H1 (cell line): ENCODE results near the gene FSTL4. TPM values are rescaled to one million over a fixed set of nuclear protein-coding genes. Genes with fewer than 3 reads are reported as not detected.

Experiments
- CTCF ChIA-PET: fragments of 300-600 bp; sonication (Branson Sonifier 250); formaldehyde crosslinking; loops from one replicate; lab custom pipeline; 2021; ENCODE audit not compliant: partially characterized antibody; lab: Charles Lee
- POLR2A ChIA-PET: fragments of 300-600 bp; sonication (Branson Sonifier 250); formaldehyde crosslinking; loops from one replicate; lab custom pipeline; 2021; ENCODE audit warnings: inconsistent platforms; ENCODE audit not compliant: partially characterized antibody; lab: Charles Lee
- DNase-seq, 2 experiments: peaks; one replicate each; pipeline versions ENCODE4 v3.0.0 to v3.0.0-alpha.2; 2010 to 2022; ENCODE audit warnings: low spot score in 2 of 2, low read depth in 1 of 2, mixed read lengths in 1 of 2
- FAIRE-seq: peaks from 2 replicates; lab custom pipeline; 2011; peaks lifted over from hg19 to GRCh38; lab: Jason Lieb, UNC
- H2AFZ ChIP-seq: 2 replicates; pipeline ENCODE4 v1.8.1; 2012; ENCODE audit warnings: low read length, inconsistent platforms
- H2AK5ac ChIP-seq: 2 replicates; pipeline ENCODE4 v1.6.1; 2013; ENCODE audit warnings: low read depth, low read length
- H2BK120ac ChIP-seq: replicated peaks from 2 replicates; pipeline ENCODE3; 2013; ENCODE audit warnings: low read depth, low read length, inconsistent platforms
- H2BK12ac ChIP-seq: 2 replicates; pipeline ENCODE4 v1.6.1; 2013; ENCODE audit warnings: low read depth, low read length
- H2BK15ac ChIP-seq: 2 replicates; pipeline ENCODE4 v1.6.1; 2013; ENCODE audit warnings: low read length
- H2BK20ac ChIP-seq: 2 replicates; pipeline ENCODE4 v1.6.1; 2013; ENCODE audit warnings: low read length
- H2BK5ac ChIP-seq: 2 replicates; pipeline ENCODE4 v1.6.1; 2013; ENCODE audit warnings: low read depth, low read length
- H3K14ac ChIP-seq: 2 replicates; pipeline ENCODE4 v1.6.1; 2013; ENCODE audit warnings: inconsistent platforms; ENCODE audit not compliant: insufficient read length
- H3K18ac ChIP-seq: 2 replicates; pipeline ENCODE4 v1.6.1; 2013; ENCODE audit warnings: low read length; ENCODE audit errors: extremely low read depth
- H3K23ac ChIP-seq: 2 replicates; pipeline ENCODE4 v1.6.1; 2013; ENCODE audit warnings: inconsistent platforms; ENCODE audit not compliant: insufficient read length
- H3K23me2 ChIP-seq: 2 replicates; pipeline ENCODE4 v1.6.1; 2013; ENCODE audit warnings: low read depth, low read length
- H3K27ac ChIP-seq: 2 replicates; pipeline ENCODE4 v1.6.1; 2011; ENCODE audit warnings: low read depth, low read length, inconsistent platforms
- H3K27me3 ChIP-seq, 4 experiments: replicated peaks in 1 of 4; 1 replicate in 1 of 4; 2 replicates in 3 of 4; pipeline versions ENCODE4 v1.6.1 to v1.8.1; 2011 to 2013; ENCODE audit warnings: low read length in 3 of 4, mild to moderate bottlenecking in 3 of 4, inconsistent platforms in 2 of 4, mixed read lengths in 2 of 4, moderate library complexity in 1 of 4; ENCODE audit not compliant: control insufficient read depth in 3 of 4, insufficient read depth in 3 of 4; ENCODE audit errors: extremely low read depth in 1 of 4
- H3K36me3 ChIP-seq, 4 experiments: 2 replicates each; pipeline versions ENCODE4 v1.6.1 to v1.8.1; 2011 to 2013; ENCODE audit warnings: mild to moderate bottlenecking in 4 of 4, low read length in 3 of 4, moderate library complexity in 2 of 4, control low read depth in 1 of 4, inconsistent platforms in 1 of 4; ENCODE audit not compliant: insufficient read depth in 4 of 4, control insufficient read depth in 2 of 4
- H3K4ac ChIP-seq: replicated peaks from 2 replicates; pipeline ENCODE3; 2013; ENCODE audit warnings: low read length, low read depth, mixed read lengths, inconsistent platforms; ENCODE audit not compliant: insufficient read length
- H3K4me1 ChIP-seq, 4 experiments: replicated peaks in 1 of 4; 1 replicate in 1 of 4; 2 replicates in 3 of 4; pipeline versions ENCODE4 v1.6.1 to v1.8.1; 2011 to 2013; ENCODE audit warnings: low read length in 3 of 4, inconsistent platforms in 2 of 4, mixed read lengths in 1 of 4; ENCODE audit not compliant: insufficient read depth in 4 of 4, control insufficient read depth in 3 of 4
- H3K4me2 ChIP-seq, 2 experiments: 2 replicates each; pipeline versions ENCODE4 v1.6.1 to v1.8.1; 2011 to 2013; ENCODE audit warnings: low read depth in 2 of 2, low read length in 2 of 2, control low read depth in 1 of 2, inconsistent platforms in 1 of 2, mild to moderate bottlenecking in 1 of 2; ENCODE audit not compliant: insufficient read depth in 1 of 2
- H3K4me3 ChIP-seq, 4 experiments: fragments of 200-600, 300-600 bp in 1 of 4; sonication (generic), shearing (Covaris generic), sonication (Bioruptor Twin) in 1 of 4; 2 replicates each; pipeline versions ENCODE4 v1.5.1 to v1.8.1; 2011 to 2016; ENCODE audit warnings: low read length in 4 of 4, low read depth in 3 of 4, control low read depth in 2 of 4, inconsistent platforms in 2 of 4, mild to moderate bottlenecking in 2 of 4, mixed read lengths in 1 of 4, moderate library complexity in 1 of 4; ENCODE audit not compliant: insufficient read depth in 2 of 4; ENCODE audit errors: extremely low read depth in 1 of 4
- H3K56ac ChIP-seq: replicated peaks from 2 replicates; pipeline ENCODE3; 2013; ENCODE audit warnings: low read depth, mild to moderate bottlenecking, mixed read lengths, low read length, inconsistent platforms; ENCODE audit not compliant: insufficient read length
- H3K79me1 ChIP-seq: 2 replicates; pipeline ENCODE4 v1.6.1; 2013; ENCODE audit warnings: low read depth, low read length, control low read depth
- H3K79me2 ChIP-seq, 2 experiments: 2 replicates each; pipeline versions ENCODE4 v1.6.1 to v1.8.1; 2012 to 2013; ENCODE audit warnings: low read length in 2 of 2, mild to moderate bottlenecking in 2 of 2, inconsistent platforms in 1 of 2; ENCODE audit not compliant: insufficient read depth in 2 of 2, control insufficient read depth in 1 of 2
- H3K9ac ChIP-seq, 4 experiments: replicated peaks in 1 of 4; 1 replicate in 1 of 4; 2 replicates in 3 of 4; pipeline versions ENCODE4 v1.6.1 to v1.8.1; 2011 to 2013; ENCODE audit warnings: low read depth in 3 of 4, low read length in 3 of 4, control low read depth in 2 of 4, mild to moderate bottlenecking in 2 of 4, moderate library complexity in 2 of 4, inconsistent platforms in 1 of 4; ENCODE audit errors: extremely low read depth in 1 of 4
- H3K9me3 ChIP-seq, 2 experiments: 2 replicates each; pipeline versions ENCODE4 v1.6.1 to v1.8.1; 2012 to 2013; ENCODE audit warnings: mild to moderate bottlenecking in 2 of 2, moderate library complexity in 2 of 2, control low read depth in 1 of 2, inconsistent platforms in 1 of 2, low read depth in 1 of 2, low read length in 1 of 2, mixed read lengths in 1 of 2; ENCODE audit not compliant: insufficient read depth in 2 of 2
- H4K20me1 ChIP-seq, 2 experiments: replicated peaks in 1 of 2; 2 replicates each; pipeline versions ENCODE3 to v1.8.1; 2011 to 2013; ENCODE audit warnings: inconsistent platforms in 2 of 2, low read length in 2 of 2, mild to moderate bottlenecking in 1 of 2; ENCODE audit not compliant: insufficient read depth in 2 of 2, control insufficient read depth in 1 of 2
- H4K5ac ChIP-seq: 2 replicates; pipeline ENCODE4 v1.6.1; 2013; ENCODE audit warnings: low read length, low read depth, mixed read lengths, inconsistent platforms; ENCODE audit not compliant: insufficient read length
- H4K8ac ChIP-seq: 2 replicates; pipeline ENCODE4 v1.8.0; 2013; ENCODE audit warnings: mild to moderate bottlenecking, moderate library complexity, low read length, inconsistent platforms; ENCODE audit not compliant: insufficient read depth; ENCODE audit errors: extremely low read depth
- H4K91ac ChIP-seq: replicated peaks from 2 replicates; pipeline ENCODE3; 2013; ENCODE audit warnings: low read length, mixed read lengths, inconsistent platforms; ENCODE audit not compliant: insufficient read length
- EZH2 ChIP-seq: fragments of 200-600 bp; sonication (generic); IDR thresholded peaks from 2 replicates; pipeline ENCODE4 v1.7.1; 2012; ENCODE audit warnings: low read depth, mild to moderate bottlenecking, moderate library complexity, low read length, inconsistent platforms; ENCODE audit not compliant: severe bottlenecking
- JUND ChIP-seq: IDR thresholded peaks from 2 replicates; pipeline ENCODE4 v1.6.1; 2011; ENCODE audit warnings: mild to moderate bottlenecking, improper control_type of control experiment, low read length
- KDM4A ChIP-seq: IDR thresholded peaks from one replicate; pipeline ENCODE4 v1.7.1; 2012; ENCODE audit warnings: low read depth, mild to moderate bottlenecking, moderate library complexity, low read length, inconsistent platforms; ENCODE audit not compliant: severe bottlenecking
- RAD21 ChIP-seq, 2 experiments: IDR thresholded peaks in 1 of 2; conservative IDR thresholded peaks in 1 of 2; 2 replicates each; pipeline ENCODE4 v1.6.1; 2011; ENCODE audit warnings: low read depth in 2 of 2, low read length in 2 of 2, improper control_type of control experiment in 1 of 2, inconsistent platforms in 1 of 2, mild to moderate bottlenecking in 1 of 2, moderate library complexity in 1 of 2
- RXRA ChIP-seq: IDR thresholded peaks from 2 replicates; pipeline ENCODE4 v1.6.1; 2011; ENCODE audit warnings: low read depth, mild to moderate bottlenecking, low read length, moderate library complexity; ENCODE audit not compliant: insufficient read depth
- WGBS, 2 experiments: shearing (Covaris generic) in 1 of 2; methylation state at CpG; one replicate each; pipeline versions ENCODE4 v1.1.6 to v1.1.7; 2013 to 2015; ENCODE audit warnings: low lambda C conversion rate in 2 of 2, mixed read lengths in 2 of 2, inconsistent platforms in 1 of 2, low coverage in 1 of 2, missing lambda C conversion rate in 1 of 2; ENCODE audit not compliant: insufficient replicate concordance in 2 of 2, insufficient coverage in 1 of 2, insufficient read length in 1 of 2; ENCODE audit errors: extremely low coverage in 1 of 2, missing lambda C conversion rate in 1 of 2; 5-methylcytosine and 5-hydroxymethylcytosine counted together
- polyA plus RNA-seq, 7 experiments: library from polyadenylated mRNA; depleted of rRNA in 3 of 7; stranded (reverse) in 5 of 7; unstranded in 2 of 7; fragments of >200 nt in 5 of 7; fragments of 200-250 nt in 2 of 7; gene quantifications; 1 replicate in 5 of 7; 2 replicates in 1 of 7; 4 replicates in 1 of 7; pipeline versions ENCODE4 v1.2.1 to v1.2.3, GENCODE V29; 2011 to 2013; ENCODE audit warnings: missing spikeins in 2 of 7, mixed read lengths in 2 of 7
- total RNA-seq: library from RNA; stranded (reverse); fragmentation: NEBNext Ultra II Directional; extraction: Animal tissue kit (Norgen Biotek cat#: 25700); gene quantifications from 2 replicates; pipeline ENCODE4 v1.2.1, GENCODE V29; 2021
- TF ChIP-seq, protein P1 (sequence below): IDR thresholded peaks from 2 replicates; pipeline ENCODE4 v1.6.1; 2012; ENCODE audit warnings: inconsistent platforms

FSTL4 gene
- total and polyA plus RNA-seq, 2 of the 8 experiments (the other 6 are each of a cell fraction or from before 2014, with no cell fraction given): 3.1 to 4.1 TPM

- no peaks in the 10 kb centered on the region for H3K36me3 ChIP-seq
- H3K79me1 ChIP-seq: peaks cover 3% of the 10 kb centered on the region; the same call in 1 of the 2 replicates
- H2AK5ac ChIP-seq: no peak overlapping the region
- FAIRE-seq (no peak), DNase-seq (no peak)
- no peaks in the 10 kb centered on the region for H4K20me1 ChIP-seq
- no peaks in the 10 kb centered on the region; a peak in 1 of 7 replicates for H3K27me3 ChIP-seq
- H4K8ac ChIP-seq: no peak overlapping the region
- H3K23me2 ChIP-seq: no peaks in the 10 kb centered on the region
- no peak overlapping the region for H2BK120ac ChIP-seq
- H3K14ac ChIP-seq: no peak overlapping the region
- no peak overlapping the region for H3K27ac ChIP-seq
- ChIA-PET POLR2A (no interaction called here), CTCF (interaction anchor here (1.1 to 2.6 kb wide), 4 partner anchors 27 to 282 kb away, joined by 3 to 6 read pairs (median 4); no protein-coding TSS in a partner anchor)
- no peak overlapping the region for H3K9ac ChIP-seq
- no peaks in the 10 kb centered on the region for H3K79me2 ChIP-seq
- WGBS, 2 experiments: 88% methylated on average over 8 of the region's 8 CpGs; no CpG with 5 or more reads in 1 of the 2 experiments
- no peak overlapping the region for H2BK20ac ChIP-seq
- no peak overlapping the region for H2AFZ ChIP-seq
- H3K4me3 ChIP-seq: no peak overlapping the region
- H3K56ac ChIP-seq: no peak overlapping the region
- no peak overlapping the region for H4K91ac ChIP-seq
- peaks cover 0 to 8% (median under 1%) of the 10 kb centered on the region in 4 experiments; a peak in 3 of 7 replicates for H3K4me1 ChIP-seq
- H2BK12ac ChIP-seq: no peak overlapping the region
- H4K5ac ChIP-seq: no peak overlapping the region
- no peaks in the 10 kb centered on the region for H3K9me3 ChIP-seq
- no peak overlapping the region for H3K18ac ChIP-seq
- TF ChIP-seq RAD21 (IDR thresholded peaks at IDR 0.05 in 1 of 2, conservative IDR thresholded peaks at IDR 0.05 in 1 of 2; ENCODE audit: low read depth in 2 of 2, low read length in 2 of 2) (no peak), EZH2 (no peak), KDM4A (no peak), JUND (no peak), RXRA (no peak)
- TF ChIP-seq, protein P1, sequence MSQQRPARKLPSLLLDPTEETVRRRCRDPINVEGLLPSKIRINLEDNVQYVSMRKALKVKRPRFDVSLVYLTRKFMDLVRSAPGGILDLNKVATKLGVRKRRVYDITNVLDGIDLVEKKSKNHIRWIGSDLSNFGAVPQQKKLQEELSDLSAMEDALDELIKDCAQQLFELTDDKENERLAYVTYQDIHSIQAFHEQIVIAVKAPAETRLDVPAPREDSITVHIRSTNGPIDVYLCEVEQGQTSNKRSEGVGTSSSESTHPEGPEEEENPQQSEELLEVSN: no peak
- H3K23ac ChIP-seq: no peak overlapping the region
- no peak overlapping the region for H3K4me2 ChIP-seq
- H2BK15ac ChIP-seq: no peak overlapping the region
- H2BK5ac ChIP-seq: no peak overlapping the region
- H3K4ac ChIP-seq: no peak overlapping the region
These were observed 139.1 kb downstream of the FSTL4 start for GRCh38 chr5:133473291-133473690.
